Naive thymus-derived CD4-positive, alpha-beta T cell (primary cell): ENCODE measurements around the gene C6orf89. TPM values are rescaled to one million over a fixed set of nuclear protein-coding genes. Genes with fewer than 3 reads are reported as not detected.

Source experiments
- ATAC-seq: fragments of 150-1000 bp; cut with Tn5 transposase; 2 replicates; pipeline ENCODE4 v1.10.0; 2021; ENCODE audit warnings: mild to moderate bottlenecking, moderate library complexity
- CTCF ChIA-PET: fragments of 350-600 bp; sonication (Branson Sonifier 250); formaldehyde crosslinking; loops from one replicate; lab custom pipeline; 2021; ENCODE audit warnings: antibody characterized with exemption; lab: Charles Lee
- POLR2A ChIA-PET: fragments of 350-600 bp; sonication (Branson Sonifier 250); formaldehyde crosslinking; loops from one replicate; lab custom pipeline; 2021; ENCODE audit warnings: antibody characterized with exemption, inconsistent platforms; lab: Charles Lee
- DNase-seq, 9 donors: peaks; one replicate each; pipeline versions ENCODE4 v3.0.0 to v3.0.0-alpha.2; 2020 to 2022; ENCODE audit warnings: mixed read lengths in 1 of 9
- H3K27ac ChIP-seq: one replicate; pipeline ENCODE4 v1.7.0; 2013; ENCODE audit warnings: mild to moderate bottlenecking, low read depth, low read length, moderate library complexity
- H3K27me3 ChIP-seq, 2 donors: one replicate each; pipeline ENCODE4 v1.7.0; 2013; ENCODE audit warnings: low read length in 2 of 2, mild to moderate bottlenecking in 2 of 2, moderate library complexity in 2 of 2; ENCODE audit not compliant: control insufficient read depth in 2 of 2, insufficient read depth in 2 of 2
- H3K36me3 ChIP-seq, 3 experiments: 1 replicate in 2 of 3; 2 replicates in 1 of 3; pipeline ENCODE4 v1.7.0; 2013; ENCODE audit warnings: low read length in 3 of 3, mild to moderate bottlenecking in 3 of 3, moderate library complexity in 1 of 3; ENCODE audit not compliant: insufficient read depth in 3 of 3, control insufficient read depth in 2 of 3
- H3K4me1 ChIP-seq, 2 donors: one replicate each; pipeline ENCODE4 v1.7.0; 2013; ENCODE audit warnings: low read length in 2 of 2, mild to moderate bottlenecking in 2 of 2, moderate library complexity in 1 of 2; ENCODE audit not compliant: control insufficient read depth in 2 of 2, insufficient read depth in 2 of 2
- H3K4me3 ChIP-seq: 2 replicates; pipeline ENCODE4 v1.7.0; 2013; ENCODE audit warnings: mild to moderate bottlenecking, low read length
- H3K9me3 ChIP-seq, 3 experiments: 1 replicate in 2 of 3; 2 replicates in 1 of 3; pipeline ENCODE4 v1.7.0; 2013; ENCODE audit warnings: low read length in 3 of 3; ENCODE audit not compliant: control insufficient read depth in 2 of 3
- H3K27ac Mint-ChIP-seq, 9 donors: one replicate each; pipeline ENCODE4 v1.8.0; 2020 to 2022; ENCODE audit warnings: mixed read lengths in 9 of 9, mild to moderate bottlenecking in 8 of 9, moderate library complexity in 5 of 9, inconsistent platforms in 2 of 9
- H3K27me3 Mint-ChIP-seq, 5 donors: one replicate each; pipeline ENCODE4 v1.8.0; 2021 to 2022; ENCODE audit warnings: mixed read lengths in 5 of 5, mild to moderate bottlenecking in 1 of 5
- H3K36me3 Mint-ChIP-seq, 5 donors: one replicate each; pipeline ENCODE4 v1.8.0; 2020 to 2022; ENCODE audit warnings: mixed read lengths in 5 of 5, mild to moderate bottlenecking in 3 of 5, inconsistent platforms in 1 of 5
- H3K4me1 Mint-ChIP-seq, 7 donors: one replicate each; pipeline ENCODE4 v1.8.0; 2020 to 2022; ENCODE audit warnings: mixed read lengths in 7 of 7, mild to moderate bottlenecking in 3 of 7, inconsistent platforms in 1 of 7
- H3K4me3 Mint-ChIP-seq, 10 donors: one replicate each; pipeline ENCODE4 v1.8.0; 2020 to 2022; ENCODE audit warnings: mild to moderate bottlenecking in 10 of 10, mixed read lengths in 10 of 10, moderate library complexity in 6 of 10, inconsistent platforms in 2 of 10
- H3K9me3 Mint-ChIP-seq, 11 donors: one replicate each; pipeline ENCODE4 v1.8.0; 2020 to 2022; ENCODE audit warnings: mixed read lengths in 11 of 11, mild to moderate bottlenecking in 4 of 11, inconsistent platforms in 1 of 11, moderate library complexity in 1 of 11
- intact Hi-C, 2 donors: fragments of 100-400 bp; cut with micrococcal nuclease; formaldehyde crosslinking; loops; one replicate each; pipeline ENCODE4 v1.15.1; 2023
- polyA plus RNA-seq, 2 donors: library from polyadenylated mRNA; unstranded; fragments of 300-500 nt; fragmentation: Illumina TruSeq; gene quantifications; one replicate each; pipeline ENCODE4 v1.2.3, GENCODE V29; 2021
- total RNA-seq, 6 experiments: library from RNA in 5 of 6; stranded (reverse) in 5 of 6; gene quantifications; 1 replicate in 5 of 6; 2 replicates in 1 of 6; pipeline ENCODE4 v1.2.3 and lab custom pipeline; 2021 to 2026

C6orf89 gene
- total and polyA plus RNA-seq, 7 experiments from 2014 or later, result 34.6 to 48.2 (median 40.4) TPM

DNA sequence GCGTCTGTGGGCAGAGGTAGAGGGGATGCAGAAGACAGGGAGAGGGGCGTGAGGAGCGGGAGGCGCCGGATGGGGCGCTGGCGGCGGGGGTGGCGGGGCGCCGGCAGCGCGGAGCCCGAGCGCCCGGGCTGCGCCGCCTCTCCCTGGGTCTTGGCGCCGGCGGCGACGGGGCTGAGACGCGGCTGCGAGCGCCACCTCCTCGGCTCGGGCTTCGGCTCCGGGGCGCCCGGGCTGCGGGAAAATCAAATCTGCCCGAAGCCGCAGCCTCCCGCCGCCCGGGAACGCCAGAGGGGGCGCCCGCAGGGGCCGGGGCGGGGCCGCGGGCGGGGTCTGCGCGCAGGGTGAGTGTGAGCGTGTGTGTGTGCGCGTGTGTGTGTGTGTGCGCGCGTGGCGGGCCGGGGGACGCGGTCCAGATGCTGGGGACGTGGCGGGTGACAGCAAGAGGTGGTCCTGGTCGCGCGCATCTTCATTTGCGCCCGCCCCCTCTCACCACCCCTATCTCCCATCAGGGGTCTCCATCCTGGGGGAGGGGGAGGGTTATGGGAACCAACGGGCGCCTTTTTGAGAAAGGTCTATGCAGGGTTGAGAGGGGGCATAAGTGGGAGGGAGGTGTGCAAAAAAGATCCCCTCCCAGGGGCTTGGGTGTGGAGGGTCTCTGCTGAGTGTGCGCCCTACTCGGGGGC is 45.9 kb upstream of the C6orf89 start:
- ChIA-PET POLR2A (no interaction called here), CTCF (no interaction called here)
- Mint-ChIP-seq H3K4me3 (peak overlapping the region; percentile 72 to 85 (median 78)), H3K36me3 (peaks cover 0 to 3% (median 0%) of the 10 kb centered on the region in 5 donors), H3K9me3 (peaks cover 0 to 1% (median 0%) of the 10 kb centered on the region in 11 donors), H3K4me1 (peaks cover 0 to 14% (median 13%) of the 10 kb centered on the region in 7 donors), H3K27ac (peak overlapping the region in 3 of 9 donors; percentile 14 to 64 (median 53)), H3K27me3 (peaks cover 19 to 49% (median 22%) of the 10 kb centered on the region in 5 donors)
- ATAC-seq, result peak; percentile 86
- intact Hi-C loops, result no loop called here
- Histone ChIP-seq H3K4me3 (peak overlapping the region; percentile 47), H3K27me3 (peaks cover 4 to 24% of the 10 kb centered on the region in 2 donors), H3K9me3 (no peaks in the 10 kb centered on the region), H3K4me1 (peaks cover 3 to 5% of the 10 kb centered on the region in 2 donors), H3K27ac (no peak overlapping the region), H3K36me3 (no peaks in the 10 kb centered on the region)
- DNase-seq, result peak; percentile 10 to 69 (median 47)

DNA sequence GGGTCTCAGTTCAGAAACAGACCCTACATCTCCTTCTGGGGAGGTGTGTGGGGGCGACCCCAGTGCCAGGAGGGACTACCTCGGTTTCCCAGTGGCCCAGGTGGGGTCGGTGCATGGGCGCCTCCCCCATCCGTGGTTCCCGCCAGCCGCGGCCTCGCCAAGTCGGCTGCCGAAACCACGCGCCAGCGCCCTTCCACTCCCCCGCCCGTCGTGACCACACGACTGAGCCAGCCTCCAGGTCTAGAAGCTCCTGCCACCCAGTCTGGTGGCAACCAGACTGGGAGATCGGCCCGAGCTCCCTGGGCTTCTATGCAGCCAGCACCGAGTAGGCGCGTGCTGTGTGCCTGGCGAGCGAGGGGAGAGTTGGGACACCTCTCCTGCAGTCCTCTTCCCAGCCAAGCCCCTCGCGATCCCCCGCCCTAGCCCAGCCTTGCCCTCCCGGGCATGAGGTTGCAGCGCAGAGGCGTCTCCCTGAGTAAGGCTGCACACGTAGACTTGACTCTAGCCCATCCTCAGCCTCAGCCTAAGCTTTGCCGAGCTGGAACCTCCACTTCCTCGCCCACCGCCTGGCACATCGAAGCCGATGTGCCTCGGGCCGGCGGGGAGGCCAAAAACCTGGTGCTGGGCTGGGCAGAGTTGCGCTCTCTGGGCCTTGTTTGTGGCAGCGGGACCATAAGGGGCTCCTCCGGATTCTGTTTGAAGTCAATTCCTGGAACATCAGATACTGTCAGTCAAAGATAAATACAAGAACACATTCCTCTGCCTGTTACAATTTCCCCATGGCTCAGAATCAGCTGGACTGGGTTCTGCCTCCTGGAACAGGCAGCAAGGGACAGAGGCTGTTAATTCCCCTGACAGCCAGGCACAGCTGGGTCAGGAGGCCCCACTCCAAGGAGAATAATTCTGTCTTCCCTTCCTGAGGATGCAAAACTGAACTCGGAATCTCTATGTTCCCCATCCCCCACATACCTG is 45.0 kb upstream of the C6orf89 start:
- Histone ChIP-seq H3K4me3 (peak overlapping the region; percentile 47), H3K4me1 (peaks cover 3 to 5% of the 10 kb centered on the region in 2 donors), H3K9me3 (no peaks in the 10 kb centered on the region), H3K36me3 (no peaks in the 10 kb centered on the region), H3K27ac (no peak overlapping the region), H3K27me3 (peaks cover 4 to 24% of the 10 kb centered on the region in 2 donors)
- ChIA-PET POLR2A (no interaction called here), CTCF (no interaction called here)
- no peak overlapping the region for H3K27ac Mint-ChIP-seq
- peaks cover 19 to 45% (median 22%) of the 10 kb centered on the region in 5 donors for H3K27me3 Mint-ChIP-seq
- H3K36me3 Mint-ChIP-seq, result peaks cover 0 to 3% (median 0%) of the 10 kb centered on the region in 5 donors
- DNase-seq (peak in 5 of 9 donors; percentile 8 to 38 (median 10)), ATAC-seq (peak; percentile 59)
- H3K4me3 Mint-ChIP-seq, result peak overlapping the region; percentile 72 to 85 (median 79)
- peaks cover 0 to 1% (median 0%) of the 10 kb centered on the region in 11 donors for H3K9me3 Mint-ChIP-seq
- H3K4me1 Mint-ChIP-seq, result peaks cover 0 to 14% (median 13%) of the 10 kb centered on the region in 7 donors
- intact Hi-C loops, result no loop called here

DNA sequence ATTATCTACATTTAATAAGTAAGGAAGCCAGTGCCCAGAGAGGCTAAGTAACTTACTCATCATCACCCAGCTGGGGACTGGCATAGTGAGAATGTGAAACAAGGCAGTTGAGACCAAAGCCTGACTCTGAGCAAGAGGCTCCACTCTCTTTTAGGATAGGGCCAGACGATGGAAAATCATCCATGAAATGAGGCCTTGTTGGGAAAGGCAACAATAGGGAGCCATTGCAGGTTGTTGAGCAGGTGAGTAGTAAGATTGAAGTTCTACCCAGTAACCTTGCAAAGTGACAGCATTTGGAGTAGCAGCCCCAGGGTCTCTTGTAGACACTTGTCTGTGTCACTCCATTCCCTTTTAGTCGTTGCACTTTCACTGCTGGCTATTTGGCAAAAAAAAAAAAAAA is 44.0 kb upstream of the C6orf89 start:
- Mint-ChIP-seq H3K9me3 (no peaks in the 10 kb centered on the region), H3K27me3 (peaks cover 19 to 40% (median 22%) of the 10 kb centered on the region in 5 donors), H3K36me3 (peaks cover 0 to 3% (median 0%) of the 10 kb centered on the region in 5 donors), H3K4me3 (no peak overlapping the region), H3K27ac (no peak overlapping the region), H3K4me1 (peaks cover 0 to 14% (median 13%) of the 10 kb centered on the region in 7 donors)
- intact Hi-C loops, result no loop called here
- Histone ChIP-seq H3K27me3 (peaks cover 4 to 24% of the 10 kb centered on the region in 2 donors), H3K27ac (no peak overlapping the region), H3K4me1 (peaks cover 3 to 5% of the 10 kb centered on the region in 2 donors), H3K9me3 (no peaks in the 10 kb centered on the region), H3K4me3 (no peak overlapping the region), H3K36me3 (no peaks in the 10 kb centered on the region)
- ATAC-seq (no peak), DNase-seq (no peak)
- CTCF ChIA-PET, result no interaction called here
- POLR2A ChIA-PET, result no interaction called here

DNA sequence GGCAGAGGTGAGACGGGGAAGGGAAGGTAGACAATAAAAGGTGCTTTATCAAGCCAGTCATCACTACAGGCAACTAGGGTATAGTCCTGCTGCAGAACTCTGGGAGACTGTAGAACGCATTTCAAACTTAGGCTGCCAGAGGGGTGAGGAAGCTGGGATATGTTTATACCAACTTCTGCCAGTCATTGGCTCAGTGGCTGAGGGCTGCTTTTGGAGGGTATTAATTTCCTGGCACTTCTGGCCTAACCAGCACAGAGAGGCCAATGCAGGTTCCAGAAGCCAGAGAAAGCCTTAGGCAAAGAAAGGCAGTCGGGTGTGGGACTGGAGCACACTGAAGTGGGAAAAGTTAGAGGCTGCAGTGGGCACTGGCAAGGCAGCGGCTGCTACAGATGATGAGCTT is 42.6 kb upstream of the C6orf89 start:
- Mint-ChIP-seq H3K27ac (no peak overlapping the region), H3K36me3 (no peaks in the 10 kb centered on the region), H3K4me3 (no peak overlapping the region), H3K27me3 (peaks cover 14 to 28% (median 17%) of the 10 kb centered on the region in 5 donors), H3K4me1 (peaks cover 1 to 14% (median 13%) of the 10 kb centered on the region in 7 donors), H3K9me3 (no peaks in the 10 kb centered on the region)
- no peak for DNase-seq
- H3K9me3 ChIP-seq, result no peaks in the 10 kb centered on the region
- no peak overlapping the region for H3K27ac ChIP-seq
- H3K36me3 ChIP-seq, result no peaks in the 10 kb centered on the region
- intact Hi-C loops, result no loop called here
- POLR2A ChIA-PET, result no interaction called here
- ATAC-seq, result no peak
- no peak overlapping the region for H3K4me3 ChIP-seq
- peaks cover 4 to 21% of the 10 kb centered on the region in 2 donors for H3K27me3 ChIP-seq
- CTCF ChIA-PET, result no interaction called here
- H3K4me1 ChIP-seq, result peaks cover 3 to 5% of the 10 kb centered on the region in 2 donors

DNA sequence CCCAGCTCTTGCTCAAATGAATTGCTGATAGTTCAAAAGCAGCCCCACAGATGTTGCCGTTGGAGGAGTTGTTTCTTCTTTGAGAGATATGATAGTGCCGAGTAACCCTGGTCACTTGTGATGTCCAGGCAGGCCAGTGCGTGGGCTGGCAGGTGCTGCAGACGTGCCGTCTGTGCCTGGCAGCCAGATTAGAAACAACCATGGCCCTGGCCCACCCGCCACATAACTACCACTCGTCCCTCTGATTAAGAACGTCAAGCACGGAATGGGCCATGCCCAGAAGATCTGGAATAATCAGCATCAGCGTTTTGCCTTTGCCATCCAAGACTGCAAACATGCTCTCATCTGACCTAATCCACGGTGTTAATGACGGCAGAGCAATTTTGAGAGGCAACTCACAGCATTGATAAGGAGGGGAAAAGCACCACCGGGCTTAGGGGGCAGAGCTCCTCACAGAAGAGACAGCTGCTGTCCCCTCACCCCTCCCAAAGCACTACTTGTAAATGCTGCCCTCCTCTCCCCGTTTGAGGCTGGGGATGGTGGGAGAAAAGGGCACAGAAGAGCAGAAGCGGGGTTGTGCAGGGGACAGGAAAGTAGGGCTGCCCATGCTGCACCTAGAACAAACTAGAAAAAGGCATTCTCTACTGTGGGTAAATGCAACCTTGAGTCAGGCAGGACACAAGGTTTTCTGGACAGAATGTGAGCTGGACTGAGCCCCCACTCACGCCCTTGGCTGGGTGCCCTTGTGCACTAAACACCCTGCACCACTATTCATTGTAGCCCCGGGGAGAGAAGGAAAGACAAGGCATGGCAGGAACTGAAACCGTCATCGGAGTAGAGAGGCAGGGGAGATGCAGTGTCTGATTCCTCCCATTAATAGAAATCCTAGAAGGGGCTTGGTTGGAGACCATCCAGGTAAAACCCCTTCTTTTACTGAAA is 41.3 kb upstream of the C6orf89 start:
- Histone ChIP-seq H3K36me3 (no peaks in the 10 kb centered on the region), H3K27me3 (peaks cover 0 to 11% of the 10 kb centered on the region in 2 donors), H3K4me1 (peaks cover 0 to 3% of the 10 kb centered on the region in 2 donors), H3K9me3 (no peaks in the 10 kb centered on the region), H3K27ac (no peak overlapping the region), H3K4me3 (no peak overlapping the region)
- Mint-ChIP-seq H3K27ac (no peak overlapping the region), H3K27me3 (peaks cover 7 to 15% (median 8%) of the 10 kb centered on the region in 5 donors), H3K9me3 (peaks cover 0 to 3% (median 1%) of the 10 kb centered on the region in 11 donors), H3K36me3 (peaks cover 0 to 2% (median 0%) of the 10 kb centered on the region in 5 donors), H3K4me3 (no peak overlapping the region), H3K4me1 (peaks cover 5 to 16% (median 9%) of the 10 kb centered on the region in 7 donors)
- no peak for DNase-seq
- intact Hi-C loops, result no loop called here
- no peak for ATAC-seq
- POLR2A ChIA-PET, result interaction anchor here (0.7 kb wide), 1 partner anchor 432 kb away, joined by 4 read pairs; no protein-coding TSS in a partner anchor
- CTCF ChIA-PET, result no interaction called here
